Rectal smooth muscle tissue (tissue), 1 donor: ENCODE measurements around the gene VARS2.
"Not testable (repeated sequence)": the region's sequence is repeated elsewhere in the genome, so short reads cannot be mapped to it uniquely, and the experiment has no call there.

Source experiments
- H3K27ac ChIP-seq: one replicate; pipeline ENCODE4 v1.7.0; 2013; ENCODE audit warnings: low read depth, low read length, inconsistent platforms
- H3K27me3 ChIP-seq: one replicate; pipeline ENCODE4 v1.7.0; 2013; ENCODE audit warnings: low read length; ENCODE audit not compliant: control insufficient read depth, insufficient read depth
- H3K36me3 ChIP-seq: one replicate; pipeline ENCODE4 v1.7.0; 2013; ENCODE audit warnings: low read length; ENCODE audit not compliant: control insufficient read depth, insufficient read depth
- H3K4me1 ChIP-seq: one replicate; pipeline ENCODE4 v1.7.0; 2013; ENCODE audit warnings: low read length; ENCODE audit not compliant: control insufficient read depth, insufficient read depth
- H3K4me3 ChIP-seq: one replicate; pipeline ENCODE4 v1.7.0; 2013; ENCODE audit warnings: low read length
- H3K9ac ChIP-seq: one replicate; pipeline ENCODE4 v1.7.0; 2013; ENCODE audit warnings: low read length

The VARS2 gene

DNA sequence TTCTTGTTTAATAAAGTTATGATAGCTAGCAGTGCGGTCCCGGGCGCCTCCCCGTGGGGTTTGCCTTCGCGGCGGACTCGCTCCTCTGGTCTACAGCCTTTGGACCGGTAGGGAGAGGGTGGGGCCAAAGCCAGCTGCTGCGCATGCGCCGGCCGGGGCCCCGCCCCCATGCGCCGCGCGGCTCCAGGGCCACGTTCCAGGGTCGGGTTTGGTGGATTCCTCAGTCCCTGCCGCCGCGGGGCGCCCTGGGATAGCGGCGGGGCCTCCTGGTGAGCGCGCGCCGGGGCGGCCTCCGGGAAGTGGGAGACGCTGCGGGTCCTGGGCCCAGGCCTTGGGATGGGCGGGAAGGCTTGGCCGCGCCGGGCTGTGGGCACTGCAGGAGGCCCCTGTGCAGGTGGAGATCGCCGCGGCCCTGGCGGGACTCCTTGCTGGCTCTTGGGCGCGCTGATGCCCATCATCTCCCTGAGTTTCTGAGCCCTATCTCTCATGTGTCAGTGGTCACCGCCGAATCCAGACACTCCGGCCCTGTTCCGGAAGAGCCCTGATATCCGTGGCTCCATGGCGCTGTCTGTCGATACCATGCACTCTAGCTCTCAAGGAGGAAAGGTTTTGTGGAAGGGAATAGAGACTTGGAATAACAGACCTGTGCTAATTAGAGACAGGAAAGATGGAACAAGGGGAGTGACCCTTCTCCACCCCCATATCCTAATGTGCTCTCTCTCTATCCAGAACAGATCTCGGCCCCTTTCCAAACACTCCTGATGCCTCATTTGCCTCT, at the start of gene VARS2:
VARS2 (plus strand) TSS at position 163 of the 778 bp plus-strand sequence; CDS start at position 762, 599 bp downstream.
- peak within 1 kb of the TSS; percentile 78 for H3K4me3 ChIP-seq
- peak within 1 kb of the TSS; percentile 96 for H3K27ac ChIP-seq
- peaks cover 25% of the 10 kb centered on the region for H3K36me3 ChIP-seq
- H3K9ac ChIP-seq: peak within 1 kb of the TSS; percentile 94
- peaks cover 8% of the 10 kb centered on the region for H3K4me1 ChIP-seq
- no peaks in the 10 kb centered on the region for H3K27me3 ChIP-seq

DNA sequence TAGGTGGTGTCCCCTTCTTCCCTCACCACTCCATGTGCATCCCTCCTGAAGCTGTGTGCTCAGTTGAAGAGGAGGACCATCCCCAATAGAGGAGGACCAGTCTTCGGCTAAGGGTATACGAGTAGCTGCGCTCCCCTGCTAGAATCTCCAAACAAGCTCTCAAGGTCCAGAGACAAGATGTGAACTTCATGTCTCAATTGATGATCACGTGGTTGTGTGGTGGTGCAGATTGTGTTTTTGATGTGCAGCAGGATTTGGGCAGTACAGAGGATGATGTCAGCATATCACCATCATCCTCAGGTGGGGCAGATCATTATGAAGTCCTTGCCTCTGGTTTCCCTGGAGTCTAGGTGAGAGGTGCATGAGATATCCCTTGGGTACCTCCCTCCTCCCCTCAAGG, 49.7 kb upstream of the VARS2 start:
- no peak overlapping the region for H3K9ac ChIP-seq
- no peaks in the 10 kb centered on the region for H3K36me3 ChIP-seq
- no peaks in the 10 kb centered on the region for H3K27me3 ChIP-seq
- H3K27ac ChIP-seq: no peak overlapping the region
- no peak overlapping the region for H3K4me3 ChIP-seq
- no peaks in the 10 kb centered on the region for H3K4me1 ChIP-seq

DNA sequence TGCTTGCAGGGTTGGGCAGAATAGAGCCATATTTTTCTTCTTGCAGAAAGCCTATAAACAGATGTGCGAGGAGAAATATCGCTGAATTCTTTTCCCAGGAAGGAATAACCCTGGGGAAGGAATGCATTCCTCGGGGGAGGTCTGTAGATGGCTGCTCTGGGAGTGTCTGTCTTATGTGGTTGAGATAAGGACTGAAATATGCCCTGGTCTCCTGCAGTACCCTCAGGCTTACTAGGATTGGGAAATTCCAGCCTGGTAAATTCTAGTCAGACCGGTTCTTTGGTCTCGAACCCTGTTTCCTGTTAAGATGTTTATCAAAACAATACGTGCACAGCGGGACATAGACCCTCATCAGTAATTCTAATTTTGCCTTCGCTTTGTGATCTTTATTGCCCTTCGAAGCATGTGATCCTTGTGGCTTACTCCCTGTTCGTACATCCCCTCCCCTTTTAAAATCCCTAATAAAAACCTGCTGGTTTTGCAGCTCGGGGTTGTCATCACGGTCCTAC, 44.7 kb upstream of the VARS2 start:
- not testable (repeated sequence) for H3K4me1 ChIP-seq, H3K36me3 ChIP-seq, H3K27me3 ChIP-seq, H3K4me3 ChIP-seq, H3K27ac ChIP-seq, H3K9ac ChIP-seq

DNA sequence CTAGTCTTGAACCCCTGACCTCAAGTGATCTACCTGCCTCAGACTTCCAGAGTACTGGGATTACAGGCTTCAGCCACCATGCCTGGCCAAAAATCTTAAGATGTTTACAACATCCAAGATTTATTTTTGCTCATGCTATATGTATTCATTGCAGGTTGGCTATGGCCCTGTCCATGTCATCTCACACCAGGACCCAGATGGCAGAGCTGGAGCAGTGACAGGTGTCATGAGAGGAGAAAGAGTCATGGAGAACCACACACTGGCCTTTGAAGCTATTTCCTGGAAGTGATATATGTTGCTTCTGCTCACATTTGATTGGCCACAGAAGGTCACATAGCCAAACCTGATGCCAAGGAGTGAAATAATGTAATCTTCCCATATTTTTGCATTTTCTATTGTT, 43.5 kb upstream of the VARS2 start:
- Histone ChIP-seq H3K27ac (no peak overlapping the region), H3K36me3 (no peaks in the 10 kb centered on the region), H3K27me3 (no peaks in the 10 kb centered on the region), H3K4me3 (no peak overlapping the region), H3K4me1 (peaks cover under 1% of the 10 kb centered on the region), H3K9ac (no peak overlapping the region)

DNA sequence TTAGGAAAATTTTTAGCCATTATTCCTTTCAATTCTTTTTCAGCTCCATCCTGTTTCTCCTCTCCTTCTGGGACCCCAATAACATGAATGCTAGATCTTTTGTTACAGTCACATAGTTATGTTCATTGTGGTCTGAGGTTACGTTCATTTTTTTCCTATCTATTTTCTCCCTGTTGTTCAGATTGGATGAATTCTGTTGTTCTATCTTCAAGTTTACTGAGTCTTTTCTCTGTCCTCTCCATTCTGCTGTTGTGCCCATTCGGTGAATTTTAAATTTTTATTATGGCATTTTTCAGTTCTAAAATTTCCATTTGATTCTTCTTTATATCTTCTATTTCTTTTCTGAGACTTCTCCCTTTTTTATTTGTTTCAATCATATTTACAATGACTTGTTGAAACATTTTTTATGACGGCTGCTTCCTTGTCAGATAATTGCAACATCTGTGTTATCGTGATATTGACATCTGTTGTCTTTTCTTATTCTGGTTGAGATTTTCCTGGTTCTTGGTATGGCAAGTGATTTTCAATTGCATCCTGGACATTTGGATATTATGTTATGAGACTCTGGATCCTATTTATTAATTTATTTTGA, 42.4 kb upstream of the VARS2 start:
- Histone ChIP-seq H3K4me3 (no peak overlapping the region), H3K27ac (no peak overlapping the region), H3K9ac (no peak overlapping the region), H3K27me3 (no peaks in the 10 kb centered on the region), H3K4me1 (peaks cover 11% of the 10 kb centered on the region), H3K36me3 (no peaks in the 10 kb centered on the region)

DNA sequence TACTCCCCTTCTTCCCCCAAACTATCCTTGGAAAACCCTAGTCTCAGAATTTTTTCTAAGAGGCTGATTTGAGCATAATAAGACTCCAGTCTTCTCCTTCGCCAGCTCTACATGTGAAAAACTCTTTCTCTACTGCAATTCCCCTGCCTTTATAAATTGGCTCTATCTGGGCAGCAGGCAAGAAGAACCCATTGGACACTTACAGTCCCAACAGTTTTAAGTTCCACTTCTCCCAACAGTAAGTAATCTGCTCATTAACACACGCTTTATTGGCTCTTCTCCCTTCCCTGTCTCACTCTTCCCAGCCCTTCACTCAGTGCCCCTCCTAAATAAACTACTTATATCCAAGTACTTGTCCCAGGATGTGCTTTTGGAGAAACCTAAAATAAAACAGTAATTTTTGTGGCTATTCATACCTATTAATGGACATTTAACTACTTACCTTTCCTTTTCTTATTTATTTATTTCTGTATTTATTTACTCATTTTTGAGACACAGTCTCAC, 40.8 kb upstream of the VARS2 start:
- H3K9ac ChIP-seq: no peak overlapping the region
- H3K4me1 ChIP-seq: peaks cover 18% of the 10 kb centered on the region
- H3K27me3 ChIP-seq: no peaks in the 10 kb centered on the region

DNA sequence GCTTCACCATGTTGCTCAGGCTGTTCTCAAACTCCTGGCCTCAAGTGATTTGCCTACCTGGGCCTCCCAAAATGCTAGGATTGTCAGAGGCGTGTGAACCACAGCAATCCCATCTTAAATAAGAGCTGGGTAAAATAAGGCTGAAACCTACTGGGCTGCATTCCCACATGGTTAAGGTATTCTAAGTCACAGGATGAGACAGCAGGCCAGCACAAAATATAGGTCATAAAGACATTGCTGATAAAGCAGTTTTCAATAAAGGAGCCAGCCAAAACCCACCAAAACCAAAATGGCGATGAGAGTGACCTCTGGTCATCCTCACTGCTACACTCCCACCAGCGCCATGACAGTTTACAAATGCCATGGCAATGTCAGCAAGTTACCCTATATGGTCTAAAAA, 40.2 kb upstream of the VARS2 start:
- not testable (repeated sequence) for H3K36me3 ChIP-seq

More for the DNA sequence above, 40.8 kb upstream of the VARS2 start:
- Histone ChIP-seq H3K27ac (no peak overlapping the region), H3K4me3 (no peak overlapping the region), H3K36me3 (no peaks in the 10 kb centered on the region)

DNA sequence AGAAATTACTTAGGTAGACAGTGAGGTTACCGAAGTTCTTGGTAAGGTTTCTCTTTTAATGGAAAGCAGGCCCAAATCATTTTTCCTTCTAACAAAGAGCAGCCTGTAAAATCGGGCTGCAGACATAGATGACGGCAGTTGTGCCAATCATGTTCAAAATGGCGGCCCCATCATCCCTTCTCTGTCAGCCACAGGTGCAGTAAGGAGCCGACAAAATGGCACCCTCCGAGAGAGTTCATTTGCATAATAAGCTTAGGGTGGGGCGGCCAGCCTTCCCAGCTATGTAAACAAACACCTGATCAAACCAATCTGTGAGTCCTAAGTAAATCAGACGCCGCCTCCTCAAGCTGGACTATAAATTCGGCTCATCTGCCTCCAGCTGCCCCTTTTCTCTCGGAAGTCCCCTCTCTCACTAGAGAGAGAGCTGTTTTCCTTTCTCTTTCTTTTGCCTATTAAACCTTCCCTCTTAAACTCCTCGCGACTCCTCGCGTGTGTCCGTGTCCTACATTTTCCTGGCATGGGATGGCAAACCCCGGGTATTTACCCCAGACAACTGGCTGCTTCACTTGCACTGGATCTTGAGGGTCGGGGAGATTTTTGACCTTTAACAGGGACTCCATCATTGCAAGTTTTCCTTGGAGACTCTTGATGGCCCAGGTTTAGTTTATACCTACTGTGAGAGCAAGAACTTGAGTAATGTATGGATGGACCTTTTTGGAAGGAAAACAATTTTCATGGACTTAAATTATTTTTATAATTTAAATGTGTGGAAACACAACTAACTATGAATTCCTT, 38.6 kb upstream of the VARS2 start:
- Histone ChIP-seq H3K36me3 (no peaks in the 10 kb centered on the region), H3K9ac (no peak overlapping the region), H3K4me3 (no peak overlapping the region), H3K4me1 (peaks cover 18% of the 10 kb centered on the region), H3K27me3 (no peaks in the 10 kb centered on the region), H3K27ac (peak overlapping the region; percentile 90)

More for the DNA sequence above, 40.2 kb upstream of the VARS2 start:
- H3K4me1 ChIP-seq: peaks cover 18% of the 10 kb centered on the region
- H3K9ac ChIP-seq, H3K27ac ChIP-seq, H3K27me3 ChIP-seq, H3K4me3 ChIP-seq: not testable (repeated sequence)

DNA sequence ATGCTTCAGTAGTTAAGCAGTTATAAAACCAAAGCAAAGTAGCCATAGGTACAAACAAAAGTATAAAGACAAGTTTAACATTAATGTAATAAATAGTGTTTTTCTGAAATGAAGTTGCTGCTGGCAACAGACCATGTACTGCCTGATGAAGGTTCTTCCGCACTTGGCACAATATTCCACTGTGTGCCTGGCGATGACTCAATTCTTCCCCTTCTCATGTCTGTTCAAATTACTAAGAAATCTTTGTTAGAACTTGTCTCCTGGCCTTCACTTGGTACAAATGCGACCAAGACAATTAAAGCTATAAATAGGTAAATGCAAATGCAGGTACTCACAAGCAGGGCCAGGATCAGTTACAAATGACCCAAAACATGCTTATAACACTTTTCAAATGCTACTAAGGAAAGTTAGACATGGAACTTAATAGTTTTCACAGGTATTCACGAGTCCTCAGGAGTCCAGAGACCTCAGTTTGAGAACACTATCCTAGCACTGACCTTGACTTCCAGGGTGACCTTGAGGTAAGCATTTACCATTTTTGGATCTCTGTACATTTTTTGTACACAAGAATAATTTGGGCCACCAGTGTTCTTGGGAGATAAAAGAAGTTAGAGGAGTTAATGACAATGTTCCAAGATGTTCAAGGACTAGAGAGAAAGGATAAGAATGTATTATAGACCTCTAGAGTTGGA, 37.9 kb upstream of the VARS2 start:
- Histone ChIP-seq H3K36me3 (no peaks in the 10 kb centered on the region), H3K27me3 (no peaks in the 10 kb centered on the region), H3K27ac (peak overlapping the region; percentile 90), H3K4me3 (no peak overlapping the region), H3K9ac (no peak overlapping the region), H3K4me1 (peaks cover 18% of the 10 kb centered on the region)

DNA sequence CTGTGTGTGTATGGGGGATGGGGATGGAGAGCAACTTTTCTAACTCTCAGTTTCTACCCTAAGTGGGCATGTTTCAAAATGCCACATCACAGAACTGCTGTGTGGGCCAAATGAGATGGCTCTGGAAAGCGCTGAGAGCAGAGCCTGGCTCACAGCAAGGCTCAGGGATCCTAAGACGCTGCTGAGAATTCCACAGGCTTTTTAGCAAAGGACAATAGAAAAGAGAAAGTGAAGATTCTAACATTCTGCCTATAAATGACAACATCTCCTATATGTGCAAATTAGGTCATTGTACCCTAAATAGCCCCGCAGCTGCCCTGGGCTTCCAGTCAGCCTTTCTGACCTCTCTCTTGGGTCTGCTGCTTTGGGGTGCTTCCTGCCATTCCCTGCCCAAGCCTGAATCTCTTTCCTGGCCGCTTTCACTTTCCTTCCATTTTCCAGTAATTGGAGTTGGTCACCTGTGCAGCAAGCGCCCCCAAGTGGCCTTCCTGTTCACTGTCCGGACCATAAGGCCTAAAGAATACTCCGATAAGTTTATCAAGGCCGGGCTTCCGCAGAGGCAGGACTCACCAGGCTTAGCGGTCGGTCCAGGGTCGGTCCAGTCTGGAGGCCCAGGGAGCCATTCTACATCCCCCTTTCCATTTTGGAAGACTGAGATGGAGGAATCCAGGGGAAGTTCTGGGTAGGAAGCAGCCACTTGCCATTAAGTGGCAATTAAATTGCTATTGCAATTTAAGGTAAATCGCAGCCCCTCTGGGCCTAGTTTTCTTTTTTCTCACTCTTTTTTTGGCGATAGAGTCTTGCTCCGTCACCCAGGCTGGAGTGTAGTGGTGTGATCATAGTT, 36.4 kb upstream of the VARS2 start:
- Histone ChIP-seq H3K36me3 (no peaks in the 10 kb centered on the region), H3K4me3 (peak overlapping the region; percentile 66), H3K27ac (peak overlapping the region; percentile 90), H3K4me1 (peaks cover 18% of the 10 kb centered on the region), H3K27me3 (no peaks in the 10 kb centered on the region), H3K9ac (no peak overlapping the region)

DNA sequence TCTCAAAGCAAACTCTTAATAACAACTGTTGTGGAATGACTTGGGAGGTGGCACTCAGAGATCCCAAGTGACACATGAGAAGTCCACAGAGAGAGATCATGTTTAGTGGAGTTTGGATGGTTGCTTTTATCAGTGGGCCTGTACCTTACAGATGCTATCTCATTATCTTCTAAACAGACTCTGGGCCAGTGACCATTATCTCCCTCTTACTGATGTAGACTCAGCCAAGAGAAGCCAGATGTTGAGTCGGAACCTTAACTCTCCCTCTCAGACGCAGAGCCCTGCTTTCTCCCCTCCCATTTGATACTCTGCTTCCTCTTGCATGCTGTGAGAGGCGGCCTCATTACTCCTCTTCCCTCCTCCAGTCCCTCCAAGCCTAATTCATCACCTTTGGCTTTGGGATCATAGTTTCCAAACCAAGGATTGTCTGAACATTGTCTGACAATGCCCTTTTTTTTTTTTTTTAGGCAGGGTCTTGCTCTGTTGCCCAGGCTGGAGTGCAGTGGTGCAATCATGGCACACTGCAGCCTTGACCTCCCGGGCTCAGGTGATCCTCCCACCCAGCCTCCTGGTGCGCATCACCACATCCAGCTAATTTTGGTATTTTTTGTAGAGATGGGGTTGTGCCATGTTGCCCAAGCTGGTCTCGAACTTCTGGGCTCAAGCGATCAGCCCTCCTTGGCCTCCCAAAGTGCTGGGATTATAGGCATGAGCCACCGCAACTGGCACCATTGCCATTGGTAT, 34.2 kb upstream of the VARS2 start:
- Histone ChIP-seq H3K36me3 (no peaks in the 10 kb centered on the region), H3K27me3 (no peaks in the 10 kb centered on the region), H3K4me3 (no peak overlapping the region), H3K9ac (no peak overlapping the region), H3K4me1 (peaks cover 21% of the 10 kb centered on the region), H3K27ac (no peak overlapping the region)
